ENCODE data around the gene BRD7.

DNA sequence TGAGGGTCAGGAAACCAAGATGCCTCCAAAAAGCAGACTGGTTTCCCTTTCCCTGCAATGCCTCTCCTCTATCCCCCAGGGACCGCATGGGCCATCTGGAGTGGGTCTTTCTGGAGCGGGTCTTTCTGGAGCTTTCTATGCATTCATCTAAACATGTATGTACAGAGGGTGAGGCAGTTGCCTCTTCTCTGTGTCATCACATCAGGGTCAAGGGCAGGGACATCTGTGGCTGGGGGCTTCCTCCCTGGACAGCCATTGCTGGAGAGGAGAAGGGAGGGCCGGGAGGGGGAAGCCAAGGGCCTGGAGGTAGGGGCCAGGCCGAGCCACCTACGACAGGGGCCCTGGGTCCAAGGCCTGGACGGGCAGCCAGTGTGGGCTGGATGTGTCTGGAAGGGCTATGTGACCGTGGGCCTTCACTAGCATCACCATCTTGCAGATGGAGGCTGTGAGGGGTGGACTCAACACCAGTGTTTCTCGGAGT is 101.6 kb downstream of the BRD7 start:
- TF ChIP-seq, protein P1, sequence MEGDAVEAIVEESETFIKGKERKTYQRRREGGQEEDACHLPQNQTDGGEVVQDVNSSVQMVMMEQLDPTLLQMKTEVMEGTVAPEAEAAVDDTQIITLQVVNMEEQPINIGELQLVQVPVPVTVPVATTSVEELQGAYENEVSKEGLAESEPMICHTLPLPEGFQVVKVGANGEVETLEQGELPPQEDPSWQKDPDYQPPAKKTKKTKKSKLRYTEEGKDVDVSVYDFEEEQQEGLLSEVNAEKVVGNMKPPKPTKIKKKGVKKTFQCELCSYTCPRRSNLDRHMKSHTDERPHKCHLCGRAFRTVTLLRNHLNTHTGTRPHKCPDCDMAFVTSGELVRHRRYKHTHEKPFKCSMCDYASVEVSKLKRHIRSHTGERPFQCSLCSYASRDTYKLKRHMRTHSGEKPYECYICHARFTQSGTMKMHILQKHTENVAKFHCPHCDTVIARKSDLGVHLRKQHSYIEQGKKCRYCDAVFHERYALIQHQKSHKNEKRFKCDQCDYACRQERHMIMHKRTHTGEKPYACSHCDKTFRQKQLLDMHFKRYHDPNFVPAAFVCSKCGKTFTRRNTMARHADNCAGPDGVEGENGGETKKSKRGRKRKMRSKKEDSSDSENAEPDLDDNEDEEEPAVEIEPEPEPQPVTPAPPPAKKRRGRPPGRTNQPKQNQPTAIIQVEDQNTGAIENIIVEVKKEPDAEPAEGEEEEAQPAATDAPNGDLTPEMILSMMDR (conservative IDR thresholded peaks at IDR 0.05; ENCODE audit: low read length): no peak
- no peak for TF ChIP-seq EZH2phosphoT487 (IDR thresholded peaks at IDR 0.05; ENCODE audit: borderline replicate concordance)

Measured in Loucy (cell line).